CD4-positive, alpha-beta T cell (primary cell): ENCODE measurements around the gene HEATR5A. TPM values are rescaled to one million over a fixed set of nuclear protein-coding genes. Genes with fewer than 3 reads are reported as not detected.
A peak's percentile ranks its signal among the peaks of the same experiment; 100 is the strongest.

Experiments used
- ATAC-seq: fragments of 200-7000 bp; cut with Tn5 transposase; one replicate; pipeline ENCODE4 v1.10.0; 2022; ENCODE audit warnings: mild to moderate bottlenecking; ENCODE audit not compliant: poor library complexity
- CTCF ChIA-PET: fragments of 350-600 bp; sonication (Branson Sonifier 250); formaldehyde crosslinking; loops from one replicate; lab custom pipeline; 2021; ENCODE audit warnings: antibody characterized with exemption, inconsistent platforms; lab: Charles Lee
- POLR2A ChIA-PET: fragments of 350-600 bp; sonication (Branson Sonifier 250); formaldehyde crosslinking; loops from one replicate; lab custom pipeline; 2021; ENCODE audit warnings: antibody characterized with exemption, inconsistent platforms; lab: Charles Lee
- DNase-seq, 14 experiments: peaks; one replicate each; pipeline ENCODE4 v3.0.0-alpha.2; 2013 to 2020; ENCODE audit warnings: mixed read lengths in 2 of 14
- H3K27ac ChIP-seq, 2 donors: one replicate each; pipeline versions ENCODE4 v1.5.1 to v1.7.0; 2013; ENCODE audit warnings: low read length in 2 of 2, low read depth in 1 of 2, mild to moderate bottlenecking in 1 of 2
- H3K27me3 ChIP-seq, 2 experiments: 1 replicate in 1 of 2; 2 replicates in 1 of 2; pipeline versions ENCODE4 v1.6.1 to v1.7.0; 2013; ENCODE audit warnings: low read length in 2 of 2, control low read depth in 1 of 2, mild to moderate bottlenecking in 1 of 2, moderate library complexity in 1 of 2; ENCODE audit not compliant: insufficient read depth in 2 of 2, control insufficient read depth in 1 of 2
- H3K36me3 ChIP-seq: one replicate; pipeline ENCODE4 v1.6.1; 2013; ENCODE audit warnings: low read length, control low read depth; ENCODE audit not compliant: insufficient read depth
- H3K4me1 ChIP-seq: one replicate; pipeline ENCODE4 v1.6.1; 2013; ENCODE audit warnings: low read length, control low read depth; ENCODE audit not compliant: insufficient read depth
- H3K4me3 ChIP-seq: one replicate; pipeline ENCODE4 v1.5.1; 2013; ENCODE audit warnings: mild to moderate bottlenecking, low read length, moderate library complexity
- H3K9me3 ChIP-seq, 2 experiments: 1 replicate in 1 of 2; 2 replicates in 1 of 2; pipeline versions ENCODE4 v1.6.1 to v1.7.0; 2013; ENCODE audit warnings: low read length in 2 of 2, mild to moderate bottlenecking in 2 of 2, control low read depth in 1 of 2, moderate library complexity in 1 of 2; ENCODE audit not compliant: control insufficient read depth in 1 of 2, insufficient read depth in 1 of 2
- H3K27ac Mint-ChIP-seq: one replicate; pipeline ENCODE4 v1.8.0; 2020; ENCODE audit warnings: mixed read lengths
- H3K27me3 Mint-ChIP-seq: one replicate; pipeline ENCODE4 v1.8.0; 2021; ENCODE audit warnings: mixed read lengths
- H3K36me3 Mint-ChIP-seq: one replicate; pipeline ENCODE4 v1.8.0; 2021; ENCODE audit warnings: low read depth, mixed read lengths
- H3K4me1 Mint-ChIP-seq: one replicate; pipeline ENCODE4 v1.8.0; 2021; ENCODE audit warnings: low read depth, mixed read lengths
- H3K4me3 Mint-ChIP-seq: one replicate; pipeline ENCODE4 v1.8.0; 2020; ENCODE audit warnings: mild to moderate bottlenecking, mixed read lengths
- H3K9me3 Mint-ChIP-seq: one replicate; pipeline ENCODE4 v1.8.0; 2020; ENCODE audit warnings: mixed read lengths
- intact Hi-C, 2 experiments: fragments of 100-400 bp; cut with DNase I in 1 of 2; cut with micrococcal nuclease in 1 of 2; formaldehyde crosslinking; loops; one replicate each; pipeline versions ENCODE4 v1.15.1 to v1.9.0; 2023 to 2025; cut with DNase I, micrococcal nuclease
- total RNA-seq, 174 experiments: library from RNA in 2 of 174; stranded (reverse) in 2 of 174; gene quantifications; one replicate each; pipeline ENCODE4 v1.2.3 and lab custom pipeline; 2021 to 2026
- TF ChIP-seq, protein P1 (sequence below): fragments of 200-600 bp; IDR thresholded peaks from one replicate; pipeline ENCODE4 v1.8.0; 2022; ENCODE audit warnings: antibody characterized with exemption, mild to moderate bottlenecking

Gene HEATR5A
- total RNA-seq, 2 experiments from 2014 or later: 5.2 to 5.5 TPM

DNA sequence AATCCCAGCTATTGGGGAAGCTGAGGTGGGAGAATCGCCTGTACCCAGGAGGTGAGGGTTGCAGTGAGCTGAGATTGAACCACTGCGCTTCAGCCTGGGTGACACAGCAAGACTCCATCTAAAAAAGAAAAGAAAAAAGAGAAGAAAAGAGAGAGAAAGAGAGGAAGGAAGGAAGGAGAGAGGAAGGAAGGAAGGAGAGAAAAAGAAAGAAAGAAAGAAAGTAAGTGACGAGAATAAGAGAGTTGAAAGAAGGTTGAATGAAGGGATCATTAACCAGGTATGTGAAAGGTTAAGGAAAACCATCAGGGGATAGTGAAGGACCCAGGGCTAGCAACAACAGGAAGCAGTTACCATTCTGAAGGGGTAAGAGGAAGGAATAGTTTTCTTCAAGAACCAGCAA, 41.2 kb upstream of the HEATR5A start:
- H3K36me3 ChIP-seq: no peaks in the 10 kb centered on the region
- peaks cover 11% of the 10 kb centered on the region for H3K36me3 Mint-ChIP-seq
- H3K27me3 ChIP-seq: no peaks in the 10 kb centered on the region
- ChIA-PET CTCF (no interaction called here), POLR2A (interaction anchor here (0.9 to 1.1 kb wide), 2 partner anchors 12 to 561 kb away, joined by 3 read pairs; no protein-coding TSS in a partner anchor)
- H3K9me3 ChIP-seq: no peaks in the 10 kb centered on the region
- intact Hi-C loops: loop anchor here in 1 of 2 experiments (2.0 kb wide), 1 partner anchor 95 kb away; no protein-coding TSS in a partner anchor
- no peak overlapping the region for H3K4me3 Mint-ChIP-seq
- peaks cover 3% of the 10 kb centered on the region for H3K4me1 ChIP-seq
- H3K27ac Mint-ChIP-seq: no peak overlapping the region
- no peaks in the 10 kb centered on the region for H3K9me3 Mint-ChIP-seq
- H3K27me3 Mint-ChIP-seq: no peaks in the 10 kb centered on the region
- no peak for ATAC-seq
- TF ChIP-seq, protein P1, sequence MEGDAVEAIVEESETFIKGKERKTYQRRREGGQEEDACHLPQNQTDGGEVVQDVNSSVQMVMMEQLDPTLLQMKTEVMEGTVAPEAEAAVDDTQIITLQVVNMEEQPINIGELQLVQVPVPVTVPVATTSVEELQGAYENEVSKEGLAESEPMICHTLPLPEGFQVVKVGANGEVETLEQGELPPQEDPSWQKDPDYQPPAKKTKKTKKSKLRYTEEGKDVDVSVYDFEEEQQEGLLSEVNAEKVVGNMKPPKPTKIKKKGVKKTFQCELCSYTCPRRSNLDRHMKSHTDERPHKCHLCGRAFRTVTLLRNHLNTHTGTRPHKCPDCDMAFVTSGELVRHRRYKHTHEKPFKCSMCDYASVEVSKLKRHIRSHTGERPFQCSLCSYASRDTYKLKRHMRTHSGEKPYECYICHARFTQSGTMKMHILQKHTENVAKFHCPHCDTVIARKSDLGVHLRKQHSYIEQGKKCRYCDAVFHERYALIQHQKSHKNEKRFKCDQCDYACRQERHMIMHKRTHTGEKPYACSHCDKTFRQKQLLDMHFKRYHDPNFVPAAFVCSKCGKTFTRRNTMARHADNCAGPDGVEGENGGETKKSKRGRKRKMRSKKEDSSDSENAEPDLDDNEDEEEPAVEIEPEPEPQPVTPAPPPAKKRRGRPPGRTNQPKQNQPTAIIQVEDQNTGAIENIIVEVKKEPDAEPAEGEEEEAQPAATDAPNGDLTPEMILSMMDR: no peak
- H3K27ac ChIP-seq: no peak overlapping the region
- H3K4me1 Mint-ChIP-seq: peaks cover 21% of the 10 kb centered on the region
- DNase-seq: no peak
- H3K4me3 ChIP-seq: no peak overlapping the region

DNA sequence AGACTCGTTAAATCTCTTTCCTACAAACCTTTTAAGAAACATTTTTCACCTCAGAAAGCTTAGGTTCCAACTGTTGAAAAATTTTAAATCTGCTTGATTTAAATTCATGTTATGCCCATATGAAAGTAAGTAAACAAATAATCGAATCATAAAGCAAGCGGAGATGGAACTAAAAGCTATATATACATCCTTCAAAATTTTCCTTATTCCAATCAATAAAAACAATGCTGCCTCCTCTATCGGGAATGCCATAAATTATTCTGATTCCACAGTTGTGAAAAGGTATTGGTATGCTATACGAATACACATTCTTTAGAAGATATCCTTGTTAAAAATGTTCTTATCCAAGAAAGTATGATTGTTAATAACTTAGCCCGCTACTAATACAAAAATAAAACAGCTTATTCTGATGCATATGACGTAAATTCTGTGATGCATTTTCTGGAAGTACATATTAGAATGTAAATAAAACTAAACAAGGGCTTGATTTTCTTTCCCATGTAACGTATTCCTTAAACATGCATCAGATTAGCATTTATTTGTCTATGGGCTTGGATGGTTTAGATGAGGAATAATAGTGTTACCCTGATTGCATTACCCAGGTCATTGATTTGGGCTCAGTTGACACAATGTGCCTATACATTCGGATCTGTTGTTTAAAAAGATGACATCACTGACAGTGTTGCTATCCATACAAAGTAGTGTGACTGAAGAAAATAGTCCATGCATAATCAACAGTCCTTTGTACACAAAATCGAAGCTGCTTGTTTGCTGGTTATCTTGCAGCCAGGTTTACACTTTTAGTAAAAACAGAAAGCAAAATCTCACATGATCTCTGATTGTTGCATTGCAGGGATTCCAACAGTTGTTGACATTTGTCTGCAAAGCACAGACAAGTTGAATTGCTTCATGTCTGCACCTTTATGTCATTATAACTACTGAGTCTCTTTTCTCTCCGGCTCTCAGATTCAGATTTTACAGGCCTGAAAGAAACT, 37.6 kb upstream of the HEATR5A start:
- POLR2A ChIA-PET: interaction anchor here (0.6 to 2.7 kb wide), 8 partner anchors 37 to 745 kb away, joined by 3 to 54 read pairs (median 4); partner anchors contain the start of genes AP4S1, HEATR5A, HECTD1 and NUBPL
- intact Hi-C loops: loop anchor here (2.0 to 10.0 kb wide), 6 partner anchors 37 to 747 kb away; partner anchors contain the start of genes ARHGAP5 (in 2 of the 2), HEATR5A (in 2 of the 2), HECTD1 (in 1 of the 2) and NUBPL (in 1 of the 2)
- H3K36me3 ChIP-seq: no peaks in the 10 kb centered on the region
- H3K4me1 Mint-ChIP-seq: peaks cover 35% of the 10 kb centered on the region
- no peaks in the 10 kb centered on the region for H3K27me3 Mint-ChIP-seq
- CTCF ChIA-PET: interaction anchor here (1.0 to 1.7 kb wide), 4 partner anchors 10 to 251 kb away, joined by 4 to 8 read pairs (median 4); partner anchors contain the start of genes HEATR5A and HECTD1
- ATAC-seq (no peak), DNase-seq (no peak)
- H3K36me3 Mint-ChIP-seq: peaks cover 16% of the 10 kb centered on the region
- H3K9me3 Mint-ChIP-seq: no peaks in the 10 kb centered on the region
- peaks cover 9% of the 10 kb centered on the region for H3K4me1 ChIP-seq
- H3K4me3 ChIP-seq: peak overlapping the region; percentile 95
- H3K4me3 Mint-ChIP-seq: peak overlapping the region; percentile 93
- H3K27ac Mint-ChIP-seq: peak overlapping the region; percentile 94
- TF ChIP-seq, protein P1: no peak
- H3K9me3 ChIP-seq: no peaks in the 10 kb centered on the region
- peak overlapping the region; percentile 39 to 59 for H3K27ac ChIP-seq
- no peaks in the 10 kb centered on the region for H3K27me3 ChIP-seq
